ENCODE data around the gene APOA4.

Gene APOA4

DNA sequence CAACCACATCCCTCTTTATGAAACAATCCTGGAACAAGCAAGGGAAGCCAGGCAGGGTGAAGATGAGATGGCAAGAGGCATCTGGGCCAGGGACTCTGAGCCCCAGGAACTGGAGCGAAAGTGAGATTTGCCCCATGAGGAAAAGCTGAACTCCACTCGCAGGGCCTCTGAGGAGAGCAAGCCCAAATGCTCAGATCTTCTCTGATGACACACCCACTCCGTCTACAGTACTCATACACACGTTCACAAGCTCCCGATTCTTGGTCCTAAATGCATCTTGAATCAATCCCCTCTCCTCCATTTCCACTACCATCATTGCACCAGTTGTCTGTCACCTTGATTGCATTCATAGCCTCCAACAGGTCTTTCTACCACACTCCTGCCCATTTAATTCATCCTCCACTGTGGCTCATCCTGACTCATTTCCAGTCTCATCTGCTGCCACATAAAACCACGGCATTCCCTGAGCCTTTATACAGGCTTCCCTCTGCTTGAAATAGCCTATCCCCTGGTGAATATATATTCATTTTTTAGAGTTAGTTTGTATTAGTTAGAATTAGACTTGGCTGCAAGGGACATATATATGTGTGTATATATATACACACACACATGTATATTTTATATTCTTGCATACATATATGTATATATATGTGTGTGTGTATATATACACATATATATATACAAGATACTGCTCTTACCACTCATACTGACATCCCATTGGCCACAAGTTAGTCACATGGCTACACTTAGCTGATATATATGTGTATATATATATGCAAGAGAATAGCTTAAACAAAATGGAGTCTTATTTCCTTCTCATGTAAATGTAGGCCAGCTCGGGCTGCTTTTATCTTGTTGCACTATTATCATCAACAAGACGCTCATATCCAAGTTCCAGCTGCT is 30.0 kb downstream of the APOA4 start:
- H3K36me3 ChIP-seq (ENCODE audit: low read length), result no peaks in the 10 kb centered on the region
- H2AFZ ChIP-seq (ENCODE audit: low read depth, low read length, severe bottlenecking), result no peak overlapping the region
- no peaks in the 10 kb centered on the region for H3K9me2 ChIP-seq (replicated peaks; ENCODE audit: insufficient read depth, low read length)
- TF ChIP-seq, protein P1, sequence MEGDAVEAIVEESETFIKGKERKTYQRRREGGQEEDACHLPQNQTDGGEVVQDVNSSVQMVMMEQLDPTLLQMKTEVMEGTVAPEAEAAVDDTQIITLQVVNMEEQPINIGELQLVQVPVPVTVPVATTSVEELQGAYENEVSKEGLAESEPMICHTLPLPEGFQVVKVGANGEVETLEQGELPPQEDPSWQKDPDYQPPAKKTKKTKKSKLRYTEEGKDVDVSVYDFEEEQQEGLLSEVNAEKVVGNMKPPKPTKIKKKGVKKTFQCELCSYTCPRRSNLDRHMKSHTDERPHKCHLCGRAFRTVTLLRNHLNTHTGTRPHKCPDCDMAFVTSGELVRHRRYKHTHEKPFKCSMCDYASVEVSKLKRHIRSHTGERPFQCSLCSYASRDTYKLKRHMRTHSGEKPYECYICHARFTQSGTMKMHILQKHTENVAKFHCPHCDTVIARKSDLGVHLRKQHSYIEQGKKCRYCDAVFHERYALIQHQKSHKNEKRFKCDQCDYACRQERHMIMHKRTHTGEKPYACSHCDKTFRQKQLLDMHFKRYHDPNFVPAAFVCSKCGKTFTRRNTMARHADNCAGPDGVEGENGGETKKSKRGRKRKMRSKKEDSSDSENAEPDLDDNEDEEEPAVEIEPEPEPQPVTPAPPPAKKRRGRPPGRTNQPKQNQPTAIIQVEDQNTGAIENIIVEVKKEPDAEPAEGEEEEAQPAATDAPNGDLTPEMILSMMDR (IDR thresholded peaks at IDR 0.05; ENCODE audit: insufficient read depth, low read length, poor library complexity, severe bottlenecking), result no peak
- no peak for TF ChIP-seq EZH2phosphoT487 (conservative IDR thresholded peaks at IDR 0.05; ENCODE audit: low read length)
- no peaks in the 10 kb centered on the region for H4K20me1 ChIP-seq (ENCODE audit: low read depth, low read length)
- H3K27ac ChIP-seq (ENCODE audit: low read depth, low read length), result no peak overlapping the region
- H3K79me2 ChIP-seq (ENCODE audit: insufficient read depth, low read length), result no peaks in the 10 kb centered on the region
- no peak overlapping the region for H3K9ac ChIP-seq (ENCODE audit: low read length)
- H3F3A ChIP-seq (ENCODE audit: insufficient read depth), result no peaks in the 10 kb centered on the region
- no peaks in the 10 kb centered on the region for H3K9me3 ChIP-seq (ENCODE audit: insufficient read depth, low read length)
- no peak overlapping the region for H3K4me3 ChIP-seq (ENCODE audit: insufficient read depth, low read length, poor library complexity, severe bottlenecking)
- H3K4me2 ChIP-seq (ENCODE audit: low read depth, low read length, poor library complexity, severe bottlenecking), result no peak overlapping the region
- no peaks in the 10 kb centered on the region for H3K27me3 ChIP-seq (ENCODE audit: low read length)

DNA sequence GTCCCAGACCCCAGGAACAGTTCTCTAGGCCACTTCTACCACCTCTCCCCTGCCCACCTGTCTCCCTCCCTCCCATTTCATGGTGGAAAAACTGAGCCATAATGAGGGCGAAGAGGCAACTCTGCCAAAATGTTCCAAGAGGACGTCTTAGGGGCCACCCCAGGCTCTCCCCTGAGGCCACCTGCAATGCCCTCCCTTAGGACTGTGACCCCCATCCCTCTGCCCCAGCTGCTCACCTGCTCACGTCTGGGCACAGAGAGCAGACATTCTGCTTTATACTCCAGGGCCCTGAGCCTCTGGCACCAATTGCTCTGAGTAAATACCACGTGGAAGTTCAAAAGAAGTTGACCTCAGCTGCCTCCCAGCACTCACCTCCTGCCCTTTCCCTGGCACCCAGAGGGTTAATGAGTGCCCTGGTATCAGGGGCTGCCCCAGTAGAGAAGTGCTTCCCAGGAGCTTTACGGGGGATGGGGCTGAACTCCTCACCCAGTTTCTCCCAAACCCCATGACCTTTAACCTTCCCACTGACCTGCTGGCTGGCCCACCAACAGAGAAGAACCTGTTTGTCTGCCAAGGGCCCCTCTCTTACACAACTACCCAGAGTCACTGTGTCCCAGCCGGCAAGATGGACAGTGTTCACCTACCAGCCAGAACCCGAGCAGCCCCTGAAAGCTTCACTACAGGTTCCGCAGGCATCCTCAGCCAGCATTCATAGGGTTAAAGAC is 30.8 kb downstream of the APOA4 start:
- no peak for TF ChIP-seq EZH2phosphoT487 (conservative IDR thresholded peaks at IDR 0.05; ENCODE audit: low read length)
- TF ChIP-seq, protein P1 (IDR thresholded peaks at IDR 0.05; ENCODE audit: insufficient read depth, low read length, poor library complexity, severe bottlenecking), result no peak
- Histone ChIP-seq H3F3A (ENCODE audit: insufficient read depth) (no peaks in the 10 kb centered on the region), H3K4me3 (ENCODE audit: insufficient read depth, low read length, poor library complexity, severe bottlenecking) (no peak overlapping the region), H3K9me3 (ENCODE audit: insufficient read depth, low read length) (no peaks in the 10 kb centered on the region), H2AFZ (ENCODE audit: low read depth, low read length, severe bottlenecking) (no peak overlapping the region), H3K27ac (ENCODE audit: low read depth, low read length) (no peak overlapping the region), H3K36me3 (ENCODE audit: low read length) (no peaks in the 10 kb centered on the region), H3K9ac (ENCODE audit: low read length) (no peak overlapping the region), H3K79me2 (ENCODE audit: insufficient read depth, low read length) (peaks cover 6% of the 10 kb centered on the region), H3K9me2 (replicated peaks; ENCODE audit: insufficient read depth, low read length) (no peaks in the 10 kb centered on the region), H4K20me1 (ENCODE audit: low read depth, low read length) (no peaks in the 10 kb centered on the region), H3K4me2 (ENCODE audit: low read depth, low read length, poor library complexity, severe bottlenecking) (no peak overlapping the region), H3K27me3 (ENCODE audit: low read length) (no peaks in the 10 kb centered on the region)

DNA sequence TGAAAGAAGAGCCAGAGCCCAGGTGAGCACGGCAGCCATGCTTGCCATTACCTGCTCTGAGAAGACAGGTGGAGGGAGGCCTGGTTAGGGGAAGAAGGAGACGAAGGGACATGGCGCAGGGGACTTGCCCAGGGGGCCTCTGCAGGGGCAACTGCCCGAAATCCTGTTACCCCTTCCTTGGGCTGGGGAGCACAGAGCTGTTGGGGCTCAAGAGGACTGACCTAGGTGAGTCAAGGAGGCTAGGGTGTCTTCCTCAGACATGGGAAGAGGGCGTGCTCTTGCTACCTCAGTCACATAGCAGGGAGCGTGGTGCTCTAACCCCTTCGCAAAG is 31.3 kb downstream of the APOA4 start, which contains the start of gene APOA5:
APOA5 (minus strand) TSS at position 67 of the 331 bp plus-strand sequence; CDS start at position 48, 19 bp downstream.
- no peaks in the 10 kb centered on the region for H3K9me2 ChIP-seq (replicated peaks; ENCODE audit: insufficient read depth, low read length)
- TF ChIP-seq, protein P1 (IDR thresholded peaks at IDR 0.05; ENCODE audit: insufficient read depth, low read length, poor library complexity, severe bottlenecking), result no peak
- no peak for TF ChIP-seq EZH2phosphoT487 (conservative IDR thresholded peaks at IDR 0.05; ENCODE audit: low read length)
- peak within 1 kb of the TSS; percentile 74 for H2AFZ ChIP-seq (ENCODE audit: low read depth, low read length, severe bottlenecking)
- H3K27me3 ChIP-seq (ENCODE audit: low read length), result no peaks in the 10 kb centered on the region
- H3F3A ChIP-seq (ENCODE audit: insufficient read depth), result no peaks in the 10 kb centered on the region
- no peaks in the 10 kb centered on the region for H3K36me3 ChIP-seq (ENCODE audit: low read length)
- H4K20me1 ChIP-seq (ENCODE audit: low read depth, low read length), result no peaks in the 10 kb centered on the region
- H3K79me2 ChIP-seq (ENCODE audit: insufficient read depth, low read length), result peaks cover 11% of the 10 kb centered on the region
- no peaks in the 10 kb centered on the region for H3K9me3 ChIP-seq (ENCODE audit: insufficient read depth, low read length)
- H3K4me2 ChIP-seq (ENCODE audit: low read depth, low read length, poor library complexity, severe bottlenecking), result peak within 1 kb of the TSS; percentile 33
- H3K27ac ChIP-seq (ENCODE audit: low read depth, low read length), result no peak within 1 kb of the TSS
- no peak within 1 kb of the TSS for H3K4me3 ChIP-seq (ENCODE audit: insufficient read depth, low read length, poor library complexity, severe bottlenecking)
- H3K9ac ChIP-seq (ENCODE audit: low read length), result peak within 1 kb of the TSS; percentile 12; the same call in 1 of the 2 replicates
